SJSA1 (cell line): ENCODE measurements around the gene GLO1. TPM values are rescaled to one million over a fixed set of nuclear protein-coding genes. Genes with fewer than 3 reads are reported as not detected.
A peak's percentile ranks its signal among the peaks of the same experiment; 100 is the strongest.

ENCODE experiments used
- DNase-seq, 2 experiments: peaks; one replicate each; pipeline ENCODE4 v3.0.0-alpha.2; 2015 to 2020; ENCODE audit warnings: low spot score in 2 of 2, low read depth in 1 of 2
- H3K27ac ChIP-seq: fragments of 250-450 bp; sonication (Bioruptor Pico); 2 replicates; pipeline ENCODE4 v1.5.1; 2020; ENCODE audit warnings: mild to moderate bottlenecking, moderate library complexity
- H3K27me3 ChIP-seq: fragments of 250-450 bp; sonication (Bioruptor Pico); replicated peaks from 2 replicates; pipeline ENCODE4 v1.5.1; 2020; ENCODE audit warnings: mild to moderate bottlenecking, moderate library complexity
- H3K36me3 ChIP-seq: fragments of 250-450 bp; sonication (Bioruptor Pico); 2 replicates; pipeline ENCODE4 v1.5.1; 2020; ENCODE audit warnings: mild to moderate bottlenecking
- H3K4me1 ChIP-seq: fragments of 250-450 bp; sonication (Bioruptor Pico); replicated peaks from 2 replicates; pipeline ENCODE4 v1.6.1; 2021; ENCODE audit warnings: mild to moderate bottlenecking
- H3K4me3 ChIP-seq: fragments of 250-450 bp; sonication (Bioruptor Pico); 2 replicates; pipeline ENCODE4 v1.5.1; 2020; ENCODE audit warnings: mild to moderate bottlenecking
- H3K9me3 ChIP-seq: fragments of 250-450 bp; sonication (Bioruptor Pico); replicated peaks from 2 replicates; pipeline ENCODE4 v1.5.1; 2020; ENCODE audit warnings: mild to moderate bottlenecking
- total RNA-seq: library from RNA; depleted of rRNA; stranded (reverse); fragments of >200 nt; shearing (Covaris generic); gene quantifications from 2 replicates; pipeline ENCODE4 v1.2.3, GENCODE V29; 2014; rRNA removed

The GLO1 gene
- total RNA-seq, 1 experiment from 2014 or later, result 295 TPM

DNA sequence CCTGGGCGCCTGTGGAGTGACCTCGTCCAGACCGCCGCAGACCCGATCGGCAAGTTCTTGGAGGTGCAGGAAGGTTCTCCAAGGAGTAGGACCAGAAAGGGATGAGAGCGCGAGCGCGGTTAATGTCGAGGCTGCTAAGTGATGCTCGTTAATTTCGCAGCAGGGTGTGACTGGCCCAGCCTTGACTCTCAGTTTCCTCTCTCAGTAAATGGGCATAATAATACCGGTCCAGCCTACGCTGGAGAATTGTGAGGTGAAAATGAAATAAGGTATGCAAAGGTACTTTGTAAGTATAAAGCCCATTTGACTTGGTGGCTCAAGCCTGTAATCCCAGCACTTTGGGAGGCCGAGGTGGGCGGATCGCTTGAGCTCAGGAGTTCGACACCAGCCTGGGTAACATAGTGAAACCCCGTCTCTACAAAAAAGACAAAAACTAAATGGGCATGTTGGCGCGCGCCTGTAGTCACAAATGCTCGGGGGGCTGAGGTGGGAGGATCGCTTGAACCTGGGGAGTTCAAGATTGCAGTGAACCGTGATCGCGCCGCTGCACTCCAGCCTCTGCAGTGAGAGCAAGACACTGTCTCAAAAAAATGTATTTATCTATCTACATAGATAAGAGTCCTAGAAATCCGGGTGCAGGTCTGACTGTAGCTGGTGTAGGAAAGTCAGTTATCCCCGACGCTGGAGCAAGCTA, 62.6 kb downstream of the GLO1 start:
- DNase-seq, result no peak
- H3K27me3 ChIP-seq, result no peaks in the 10 kb centered on the region; the same call in 1 of the 2 replicates
- no peaks in the 10 kb centered on the region for H3K9me3 ChIP-seq
- H3K36me3 ChIP-seq, result peaks cover 8% of the 10 kb centered on the region
- peaks cover 14% of the 10 kb centered on the region for H3K4me1 ChIP-seq
- H3K4me3 ChIP-seq, result peak overlapping the region; percentile 92
- H3K27ac ChIP-seq, result peak overlapping the region; percentile 81

DNA sequence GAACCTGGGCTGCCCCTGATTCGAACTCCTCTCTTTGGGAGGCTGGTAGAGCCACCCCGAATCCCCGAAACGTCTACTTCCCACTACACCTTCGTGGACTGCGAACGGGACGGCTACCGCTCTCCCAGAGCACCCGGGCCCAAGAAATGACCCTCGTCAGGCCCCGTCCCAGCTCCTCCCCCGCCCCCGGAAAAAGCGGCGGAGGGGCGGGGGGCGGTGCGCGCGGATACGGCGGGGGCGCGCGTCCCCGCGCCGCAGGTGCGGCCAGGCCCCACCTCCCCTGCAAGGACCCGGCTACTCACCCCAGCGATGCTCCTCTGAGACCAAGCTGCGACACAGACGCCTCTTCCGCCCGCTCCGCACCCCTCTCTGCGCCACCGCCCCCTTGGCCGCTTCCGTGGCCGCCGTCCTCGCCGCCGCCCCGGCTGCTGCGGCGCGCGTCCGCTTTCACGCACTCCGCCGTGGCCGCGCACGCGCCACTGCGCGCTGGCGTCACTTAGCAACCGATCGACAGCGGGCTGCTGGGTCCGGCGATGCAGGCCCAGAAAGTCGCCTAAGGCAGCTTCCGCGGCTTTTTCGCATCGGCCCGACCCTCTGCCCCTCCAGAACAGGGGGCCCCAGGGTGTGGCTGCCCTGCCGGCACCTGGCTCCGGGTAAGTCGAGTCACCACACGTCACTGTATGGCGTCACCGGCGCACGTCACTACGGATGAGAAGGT, 63.3 kb downstream of the GLO1 start, which contains the start of gene BTBD9:
Gene BTBD9, minus strand, starts transcription at position 432 of the 718 bp plus-strand sequence.
- peak; percentile 69 to 84 for DNase-seq
- Histone ChIP-seq H3K9me3 (no peaks in the 10 kb centered on the region), H3K4me1 (peaks cover 14% of the 10 kb centered on the region), H3K27ac (peak within 1 kb of the TSS; percentile 81), H3K27me3 (no peaks in the 10 kb centered on the region; the same call in 1 of the 2 replicates), H3K36me3 (peaks cover 8% of the 10 kb centered on the region), H3K4me3 (peak within 1 kb of the TSS; percentile 92)

DNA sequence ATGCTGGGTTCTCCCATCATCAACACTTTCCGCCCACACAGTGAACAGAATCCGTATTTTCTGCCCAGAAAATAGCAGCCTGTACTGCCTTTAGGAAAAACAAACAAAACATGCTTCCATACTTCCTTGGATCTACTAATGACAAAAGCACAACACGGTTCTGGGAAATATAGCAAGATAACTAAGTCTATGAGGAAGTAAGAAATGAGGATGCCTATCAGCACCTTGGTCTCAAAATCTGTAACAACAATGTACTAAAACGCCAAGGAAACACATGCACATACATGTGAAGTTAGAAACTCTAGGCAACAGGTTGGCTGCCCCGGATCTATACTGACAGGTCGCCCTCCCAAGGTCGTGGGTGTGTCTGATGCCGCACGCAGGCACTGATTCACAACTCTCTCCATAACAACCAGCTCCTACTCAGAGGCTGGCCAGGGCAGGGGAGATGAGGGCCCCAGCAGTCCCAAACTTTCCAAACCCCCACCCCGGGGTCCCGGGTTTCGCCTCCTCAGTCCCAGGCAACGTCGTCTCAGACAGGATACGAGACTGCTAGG, 63.9 kb downstream of the GLO1 start:
- Histone ChIP-seq H3K4me1 (peaks cover 14% of the 10 kb centered on the region), H3K4me3 (peak overlapping the region; percentile 92), H3K9me3 (no peaks in the 10 kb centered on the region), H3K27ac (peak overlapping the region; percentile 81), H3K36me3 (peaks cover 8% of the 10 kb centered on the region), H3K27me3 (no peaks in the 10 kb centered on the region; the same call in 1 of the 2 replicates)
- DNase-seq, result peak in 1 of 2 experiments; percentile 51

DNA sequence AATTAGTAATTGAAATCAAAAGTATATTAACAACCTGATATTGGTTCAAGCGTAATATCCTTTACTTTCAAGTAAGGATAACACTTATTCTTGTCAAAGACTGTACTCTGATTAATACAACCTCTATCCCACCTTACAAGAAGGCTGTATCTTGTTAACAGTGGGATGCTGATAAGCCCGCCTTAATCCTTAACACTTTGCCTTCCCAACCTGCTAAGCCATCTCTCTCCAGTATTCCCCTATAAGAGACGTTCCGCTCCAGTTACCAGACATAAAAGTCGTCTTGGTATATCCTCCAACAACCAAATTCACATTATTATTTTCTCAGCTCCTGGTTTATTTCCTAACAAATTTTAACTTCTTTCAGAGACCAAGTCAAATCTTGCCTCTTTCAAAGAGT, 65.2 kb downstream of the GLO1 start:
- H3K4me1 ChIP-seq, result peaks cover 14% of the 10 kb centered on the region
- no peaks in the 10 kb centered on the region for H3K9me3 ChIP-seq
- DNase-seq, result no peak
- no peak overlapping the region for H3K27ac ChIP-seq
- no peaks in the 10 kb centered on the region; the same call in 1 of the 2 replicates for H3K27me3 ChIP-seq
- H3K4me3 ChIP-seq, result no peak overlapping the region
- peaks cover 8% of the 10 kb centered on the region for H3K36me3 ChIP-seq

DNA sequence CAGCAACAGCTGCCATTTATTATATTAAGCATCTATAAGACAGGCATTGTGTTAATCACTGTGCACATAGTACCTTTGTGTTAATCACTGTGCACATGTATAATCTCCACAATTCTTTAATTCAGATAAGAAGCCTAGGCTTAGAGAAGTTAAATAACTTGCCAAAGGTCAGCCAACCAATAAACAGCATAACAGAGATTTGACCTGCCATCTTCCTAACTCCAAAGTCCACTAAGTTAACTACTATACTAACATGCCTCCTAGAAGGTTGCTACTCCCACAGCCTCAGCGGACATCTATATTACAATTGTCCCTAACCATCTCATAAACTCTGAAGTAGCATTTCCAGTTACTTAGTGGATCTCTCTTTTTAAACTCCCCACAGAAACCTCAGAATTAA, 66.9 kb downstream of the GLO1 start:
- Histone ChIP-seq H3K9me3 (no peaks in the 10 kb centered on the region), H3K36me3 (peaks cover 8% of the 10 kb centered on the region), H3K27ac (no peak overlapping the region), H3K4me3 (no peak overlapping the region), H3K27me3 (no peaks in the 10 kb centered on the region; the same call in 1 of the 2 replicates), H3K4me1 (peaks cover 13% of the 10 kb centered on the region)
- DNase-seq, result no peak

DNA sequence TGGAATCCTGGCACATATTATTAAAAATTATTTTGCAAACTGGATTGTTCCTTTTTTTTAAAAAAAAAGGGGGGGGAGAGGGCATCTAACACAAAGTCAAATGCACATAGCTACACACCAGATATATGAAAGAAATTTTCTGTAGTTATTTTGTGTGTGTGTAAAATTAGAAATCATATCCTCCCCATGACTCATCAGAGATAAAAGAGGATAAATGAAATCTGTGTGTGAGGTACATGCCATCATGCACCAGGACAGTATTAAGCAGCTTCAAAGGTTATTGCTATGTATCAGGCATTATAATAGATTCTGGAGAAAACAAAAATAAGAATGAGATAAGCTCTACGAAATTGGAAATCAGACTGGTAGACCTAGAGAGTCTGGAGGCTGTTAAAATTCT, 68.4 kb downstream of the GLO1 start:
- Histone ChIP-seq H3K9me3 (no peaks in the 10 kb centered on the region), H3K4me1 (peaks cover 7% of the 10 kb centered on the region; the same call in 1 of the 2 replicates), H3K27me3 (no peaks in the 10 kb centered on the region; the same call in 1 of the 2 replicates), H3K27ac (no peak overlapping the region), H3K36me3 (peaks cover 1% of the 10 kb centered on the region; the same call in 1 of the 2 replicates), H3K4me3 (no peak overlapping the region)
- no peak for DNase-seq

DNA sequence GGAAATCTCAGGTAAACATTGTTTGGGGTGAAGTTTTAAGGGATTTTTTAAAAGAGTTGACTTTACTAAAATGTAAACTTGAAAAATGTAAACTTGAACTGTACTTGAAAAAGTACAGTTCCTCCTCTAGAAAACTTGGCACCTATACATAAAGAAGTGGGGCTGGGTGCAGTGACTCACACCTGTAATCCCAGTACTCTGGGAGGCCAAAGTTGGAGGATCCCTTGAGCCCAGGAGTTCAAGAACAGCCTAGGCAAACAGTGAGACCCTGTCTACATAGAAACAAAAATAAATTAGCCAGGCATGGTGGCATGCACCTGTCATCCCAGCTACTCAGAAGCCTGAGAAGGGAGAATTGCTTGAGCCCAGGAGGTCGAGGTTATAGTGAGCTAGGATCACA, 70.5 kb downstream of the GLO1 start:
- no peaks in the 10 kb centered on the region for H3K4me1 ChIP-seq
- H3K36me3 ChIP-seq, result no peaks in the 10 kb centered on the region
- no peak overlapping the region for H3K4me3 ChIP-seq
- no peak for DNase-seq
- H3K27me3 ChIP-seq, result no peaks in the 10 kb centered on the region
- H3K27ac ChIP-seq, result no peak overlapping the region
- no peaks in the 10 kb centered on the region for H3K9me3 ChIP-seq

DNA sequence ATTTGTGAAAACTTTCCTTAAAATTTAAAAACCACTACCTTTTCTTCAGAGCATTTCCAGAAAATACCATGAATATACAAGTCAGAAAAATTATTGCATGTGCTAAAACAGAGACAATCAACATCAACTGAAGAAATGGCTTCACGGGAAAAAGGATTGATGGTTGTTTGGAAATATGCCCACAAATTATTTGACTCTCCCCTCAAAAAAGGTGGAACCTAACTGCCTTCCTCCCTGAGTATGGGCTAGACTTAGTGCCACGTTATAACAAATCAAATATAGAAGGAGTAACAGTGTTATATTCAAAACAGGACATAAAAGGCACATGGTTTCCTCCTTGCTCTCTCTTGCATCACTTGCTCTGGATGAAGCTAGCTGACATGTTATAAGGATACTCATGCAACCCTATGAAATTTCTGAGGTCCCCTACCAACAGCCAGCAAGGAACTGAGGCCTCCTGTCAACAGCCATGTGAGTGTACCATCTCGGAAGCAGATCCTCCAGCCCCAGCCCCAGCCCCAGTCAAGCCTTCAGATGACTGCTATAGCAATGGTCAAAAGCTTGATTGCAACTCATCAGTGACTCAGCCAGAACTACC, 71.7 kb downstream of the GLO1 start:
- no peaks in the 10 kb centered on the region for H3K36me3 ChIP-seq
- H3K9me3 ChIP-seq, result no peaks in the 10 kb centered on the region
- no peak overlapping the region for H3K27ac ChIP-seq
- H3K27me3 ChIP-seq, result no peaks in the 10 kb centered on the region
- H3K4me1 ChIP-seq, result no peaks in the 10 kb centered on the region
- H3K4me3 ChIP-seq, result no peak overlapping the region
- DNase-seq, result no peak

Other genes starting within 250 kb of the GLO1 start
- 6.3 and 8.5 TPM in 2 replicates for gene BTBD9, start 63.2 kb downstream of the GLO1 start, total RNA-seq
- gene DNAH8, start 12.2 kb upstream of the GLO1 start, total RNA-seq, result not detected in 2 replicates